Natural killer cell (primary cell): ENCODE data around the gene BSND. TPM values are rescaled to one million over a fixed set of nuclear protein-coding genes. Genes with fewer than 3 reads are reported as not detected.
A peak's percentile ranks its signal among the peaks of the same experiment; 100 is the strongest.

Experiments used
- ATAC-seq, 3 donors: fragments of 150-1000 bp in 2 of 3; fragments of 200-7000 bp in 1 of 3; cut with Tn5 transposase; 1 replicate in 1 of 3; 2 replicates in 2 of 3; pipeline ENCODE4 v1.10.0; 2021; ENCODE audit warnings: mild to moderate bottlenecking in 2 of 3, moderate library complexity in 2 of 3
- DNase-seq, 2 donors: peaks; one replicate each; pipeline versions ENCODE4 v3.0.0 to v3.0.0-alpha.2; 2013 to 2021; ENCODE audit warnings: mixed read lengths in 1 of 2
- H3K27ac ChIP-seq: one replicate; pipeline ENCODE4 v1.5.1; 2013; ENCODE audit warnings: mild to moderate bottlenecking, low read length
- H3K27me3 ChIP-seq: one replicate; pipeline ENCODE4 v1.6.1; 2013; ENCODE audit warnings: low read length; ENCODE audit not compliant: control insufficient read depth, insufficient read depth
- H3K36me3 ChIP-seq: one replicate; pipeline ENCODE4 v1.6.1; 2013; ENCODE audit warnings: low read length; ENCODE audit not compliant: control insufficient read depth, insufficient read depth
- H3K4me1 ChIP-seq: one replicate; pipeline ENCODE4 v1.6.1; 2013; ENCODE audit warnings: low read length; ENCODE audit not compliant: control insufficient read depth, insufficient read depth
- H3K4me3 ChIP-seq: one replicate; pipeline ENCODE4 v1.5.1; 2013; ENCODE audit warnings: low read length
- H3K9me3 ChIP-seq: one replicate; pipeline ENCODE4 v1.6.1; 2013; ENCODE audit warnings: low read length; ENCODE audit not compliant: control insufficient read depth, insufficient read depth
- H3K27ac Mint-ChIP-seq, 2 donors: one replicate each; pipeline ENCODE4 v1.8.0; 2022; ENCODE audit warnings: mild to moderate bottlenecking in 2 of 2, mixed read lengths in 2 of 2, moderate library complexity in 1 of 2
- H3K27me3 Mint-ChIP-seq, 2 donors: one replicate each; pipeline ENCODE4 v1.8.0; 2022; ENCODE audit warnings: low read depth in 2 of 2, mixed read lengths in 2 of 2
- H3K36me3 Mint-ChIP-seq: one replicate; pipeline ENCODE4 v1.8.0; 2022; ENCODE audit warnings: mixed read lengths
- H3K4me1 Mint-ChIP-seq, 2 donors: one replicate each; pipeline ENCODE4 v1.8.0; 2022; ENCODE audit warnings: mixed read lengths in 2 of 2
- H3K4me3 Mint-ChIP-seq: one replicate; pipeline ENCODE4 v1.8.0; 2022; ENCODE audit warnings: mild to moderate bottlenecking, moderate library complexity, mixed read lengths
- H3K9me3 Mint-ChIP-seq, 2 donors: one replicate each; pipeline ENCODE4 v1.8.0; 2022; ENCODE audit warnings: mixed read lengths in 2 of 2
- WGBS: methylation state at CpG from one replicate; pipeline ENCODE4 v1.1.7; 2013; ENCODE audit warnings: missing lambda C conversion rate; ENCODE audit not compliant: insufficient coverage; 5-methylcytosine and 5-hydroxymethylcytosine counted together
- intact Hi-C: fragments of 100-400 bp; cut with micrococcal nuclease; formaldehyde crosslinking; loops from one replicate; pipeline ENCODE4 v1.14.2; 2022
- total RNA-seq, 4 donors: library from RNA; stranded (reverse); fragments of 120-200 nt in 1 of 4; gene quantifications; one replicate each; pipeline versions ENCODE4 v1.2.3 to v1.2.4, GENCODE V29; 2013 to 2022
- TF ChIP-seq, protein P1 (sequence below): fragments of 200-600 bp; IDR thresholded peaks from one replicate; pipeline ENCODE4 v1.8.0; 2022; ENCODE audit warnings: antibody characterized with exemption

BSND gene
- total RNA-seq: not detected
- not detected for total RNA-seq (2013)

DNA sequence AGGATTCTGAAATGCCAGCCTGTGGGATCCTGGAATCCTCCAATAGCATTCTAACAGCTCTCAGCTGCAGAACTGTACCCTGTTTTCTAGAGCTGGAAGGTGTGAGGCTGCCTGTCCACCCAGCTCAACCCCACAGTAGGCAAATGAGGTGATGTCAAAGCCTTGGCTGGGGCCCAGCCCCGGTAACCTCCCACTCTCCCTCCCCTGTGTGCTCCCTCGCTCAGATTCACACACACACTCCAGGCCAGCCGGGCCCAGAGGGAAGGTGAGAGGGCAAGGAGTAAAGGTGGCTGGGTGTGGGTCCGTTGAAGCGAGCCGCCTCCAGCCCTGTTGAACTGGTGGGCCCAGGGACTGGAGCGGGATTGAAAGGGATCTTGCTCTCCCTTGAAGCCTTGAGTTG, at the start of gene BSND:
TSS of gene BSND (plus strand) at position 257 of the 400 bp plus-strand sequence. CDS start 254 bp downstream, outside the sequence.
- ATAC-seq: no peak
- Histone ChIP-seq H3K36me3 (no peaks in the 10 kb centered on the region), H3K4me1 (peaks cover 21% of the 10 kb centered on the region), H3K9me3 (no peaks in the 10 kb centered on the region), H3K4me3 (no peak within 1 kb of the TSS), H3K27me3 (peaks cover 15% of the 10 kb centered on the region), H3K27ac (no peak within 1 kb of the TSS)
- 92% methylated on average over 4 of the region's 7 CpGs for WGBS
- peaks cover 20 to 23% of the 10 kb centered on the region in 2 donors for H3K4me1 Mint-ChIP-seq
- intact Hi-C loops: no loop called here
- DNase-seq: no peak
- H3K27me3 Mint-ChIP-seq: peaks cover 24 to 26% of the 10 kb centered on the region in 2 donors
- TF ChIP-seq, protein P1, sequence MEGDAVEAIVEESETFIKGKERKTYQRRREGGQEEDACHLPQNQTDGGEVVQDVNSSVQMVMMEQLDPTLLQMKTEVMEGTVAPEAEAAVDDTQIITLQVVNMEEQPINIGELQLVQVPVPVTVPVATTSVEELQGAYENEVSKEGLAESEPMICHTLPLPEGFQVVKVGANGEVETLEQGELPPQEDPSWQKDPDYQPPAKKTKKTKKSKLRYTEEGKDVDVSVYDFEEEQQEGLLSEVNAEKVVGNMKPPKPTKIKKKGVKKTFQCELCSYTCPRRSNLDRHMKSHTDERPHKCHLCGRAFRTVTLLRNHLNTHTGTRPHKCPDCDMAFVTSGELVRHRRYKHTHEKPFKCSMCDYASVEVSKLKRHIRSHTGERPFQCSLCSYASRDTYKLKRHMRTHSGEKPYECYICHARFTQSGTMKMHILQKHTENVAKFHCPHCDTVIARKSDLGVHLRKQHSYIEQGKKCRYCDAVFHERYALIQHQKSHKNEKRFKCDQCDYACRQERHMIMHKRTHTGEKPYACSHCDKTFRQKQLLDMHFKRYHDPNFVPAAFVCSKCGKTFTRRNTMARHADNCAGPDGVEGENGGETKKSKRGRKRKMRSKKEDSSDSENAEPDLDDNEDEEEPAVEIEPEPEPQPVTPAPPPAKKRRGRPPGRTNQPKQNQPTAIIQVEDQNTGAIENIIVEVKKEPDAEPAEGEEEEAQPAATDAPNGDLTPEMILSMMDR: no peak
- peaks cover 0 to 2% of the 10 kb centered on the region in 2 donors for H3K9me3 Mint-ChIP-seq
- H3K4me3 Mint-ChIP-seq: no peak within 1 kb of the TSS
- H3K36me3 Mint-ChIP-seq: no peaks in the 10 kb centered on the region
- H3K27ac Mint-ChIP-seq: no peak within 1 kb of the TSS

DNA sequence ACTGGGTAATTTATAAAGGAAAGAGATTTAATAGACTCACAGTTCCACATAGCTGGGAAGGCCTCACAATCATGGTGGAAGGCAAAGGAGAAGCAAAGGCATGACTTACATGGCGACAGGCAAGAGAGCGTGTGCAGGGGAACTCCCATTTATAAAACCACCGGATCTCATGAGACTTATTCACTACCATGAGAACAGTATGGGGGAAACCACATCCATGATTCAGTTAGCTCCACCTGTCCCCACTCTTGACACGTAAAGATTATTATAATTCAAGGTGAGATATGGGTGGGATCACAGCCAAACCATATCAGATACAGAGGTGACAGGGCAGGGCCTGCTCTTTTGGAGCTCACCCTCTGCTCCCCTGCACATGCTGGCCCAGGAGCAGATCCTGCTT, 49.7 kb upstream of the BSND start:
- Histone ChIP-seq H3K9me3 (no peaks in the 10 kb centered on the region), H3K4me1 (peaks cover 13% of the 10 kb centered on the region), H3K36me3 (no peaks in the 10 kb centered on the region), H3K27ac (no peak overlapping the region), H3K4me3 (no peak overlapping the region), H3K27me3 (no peaks in the 10 kb centered on the region)
- H3K36me3 Mint-ChIP-seq: no peaks in the 10 kb centered on the region
- peaks cover 20 to 21% of the 10 kb centered on the region in 2 donors for H3K4me1 Mint-ChIP-seq
- no peaks in the 10 kb centered on the region for H3K27me3 Mint-ChIP-seq
- WGBS: 40% methylated on average over 4 of the region's 4 CpGs
- ATAC-seq (no peak), DNase-seq (peak in 1 of 2 donors; percentile 38)
- no peak overlapping the region for H3K4me3 Mint-ChIP-seq
- no peak overlapping the region for H3K27ac Mint-ChIP-seq
- TF ChIP-seq, protein P1: no peak
- H3K9me3 Mint-ChIP-seq: no peaks in the 10 kb centered on the region
- intact Hi-C loops: loop anchor here (10.0 kb wide), 1 partner anchor 1636 kb away; no protein-coding TSS in a partner anchor

DNA sequence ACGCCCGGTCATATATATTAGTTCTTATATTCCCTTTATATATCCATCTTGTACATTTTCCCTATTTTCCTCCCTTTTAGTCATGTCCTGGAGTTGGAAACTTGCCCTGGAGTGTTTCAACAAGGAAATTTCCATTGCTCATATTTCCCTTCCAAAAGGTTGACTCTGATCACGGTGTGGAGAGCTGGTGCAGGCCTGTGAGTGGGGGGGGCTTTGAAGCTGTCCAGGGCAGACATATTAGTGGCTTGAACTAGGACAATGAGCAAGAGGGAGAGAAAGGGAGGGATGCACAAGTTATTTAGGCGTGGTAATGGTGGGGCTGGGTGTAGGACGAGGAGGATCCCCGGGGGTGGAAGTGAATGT, 48.7 kb upstream of the BSND start:
- DNase-seq: no peak
- H3K27ac ChIP-seq: no peak overlapping the region
- Mint-ChIP-seq H3K4me3 (no peak overlapping the region), H3K36me3 (no peaks in the 10 kb centered on the region), H3K9me3 (no peaks in the 10 kb centered on the region), H3K27ac (no peak overlapping the region), H3K27me3 (no peaks in the 10 kb centered on the region), H3K4me1 (peaks cover 17% of the 10 kb centered on the region in 2 donors)
- H3K36me3 ChIP-seq: no peaks in the 10 kb centered on the region
- H3K4me1 ChIP-seq: peaks cover 13% of the 10 kb centered on the region
- WGBS: 88% methylated on average over 6 of the region's 6 CpGs
- H3K27me3 ChIP-seq: no peaks in the 10 kb centered on the region
- intact Hi-C loops: loop anchor here (1.0 kb wide), 2 partner anchors 46 to 388 kb away; no protein-coding TSS in a partner anchor
- no peak overlapping the region for H3K4me3 ChIP-seq
- TF ChIP-seq, protein P1: no peak
- H3K9me3 ChIP-seq: no peaks in the 10 kb centered on the region
- ATAC-seq: no peak
